Measurements from ENCODE around the gene STUB1. TPM values are rescaled to one million over a fixed set of nuclear protein-coding genes. Genes with fewer than 3 reads are reported as not detected.

The STUB1 gene
- total RNA-seq, 1 experiment from 2014 or later, result 102 TPM

- H2AFZ ChIP-seq (ENCODE audit: low read length), result no peak overlapping the region
- no peak overlapping the region for H3K18ac ChIP-seq (ENCODE audit: insufficient read length, low read depth, low read length)
- H3K4me1 ChIP-seq (ENCODE audit: insufficient read depth, low read length), result no peaks in the 10 kb centered on the region
Measured at GRCh38 chr16:648071-648780, 32.0 kb upstream of the STUB1 start.

More at GRCh38 chr16:648071-648780, 32.0 kb upstream of the STUB1 start:
- DNase-seq, result peak; percentile 71
- Mint-ChIP-seq H3K36me3 (ENCODE audit: insufficient read depth in 1 of 3, low read depth in 3 of 3) (peaks cover 2 to 15% (median 4%) of the 10 kb centered on the region in 3 experiments; a peak in 4 of 7 replicates), H3K4me1 (peaks cover 2 to 12% of the 10 kb centered on the region in 2 experiments; a peak in 3 of 4 replicates), H3K27me3 (ENCODE audit: low read depth) (no peaks in the 10 kb centered on the region; the same call in 1 of the 2 replicates), H3K27ac (peak overlapping the region in 1 of 3 experiments; percentile 83; a peak in 1 of 7 replicates), H3K9me3 (no peaks in the 10 kb centered on the region), H3K4me3 (peak overlapping the region; percentile 74 to 84)
- Histone ChIP-seq H4K5ac (ENCODE audit: insufficient read length, low read depth, low read length) (no peak overlapping the region), H3K14ac (ENCODE audit: insufficient read depth, low read length) (no peak overlapping the region; the same call in 1 of the 2 replicates), H3K79me2 (ENCODE audit: insufficient read depth, low read length) (no peaks in the 10 kb centered on the region), H2BK20ac (ENCODE audit: low read depth, low read length, poor library complexity, severe bottlenecking) (no peak overlapping the region), H3K56ac (ENCODE audit: insufficient read length, low read depth, low read length) (no peak overlapping the region), H3T11ph (ENCODE audit: low read length) (no peak overlapping the region), H3K27me3 (ENCODE audit: insufficient read depth, low read length) (no peaks in the 10 kb centered on the region), H2BK120ac (ENCODE audit: low read depth, low read length, poor library complexity, severe bottlenecking) (no peak overlapping the region), H2BK15ac (ENCODE audit: low read depth, low read length) (no peak overlapping the region), H3K9ac (ENCODE audit: extremely low read depth, insufficient read length, low read length) (peak overlapping the region; percentile 23), H3K4me2 (ENCODE audit: insufficient read depth, insufficient read length, low read length) (peak overlapping the region; percentile 43), H3K79me1 (ENCODE audit: insufficient read depth, low read depth, low read length, poor library complexity, severe bottlenecking) (no peaks in the 10 kb centered on the region), H3K23ac (ENCODE audit: insufficient read length, low read depth, low read length) (no peak overlapping the region), H3K9me3 (ENCODE audit: control insufficient read depth, low read depth, low read length) (no peaks in the 10 kb centered on the region), H4K20me1 (ENCODE audit: control insufficient read depth, insufficient read depth, insufficient read length) (no peaks in the 10 kb centered on the region), H4K8ac (replicated peaks; ENCODE audit: insufficient read length, low read depth, low read length) (no peak overlapping the region), H2AK5ac (ENCODE audit: insufficient read length, low read length) (no peak overlapping the region), H3K4ac (ENCODE audit: low read depth, low read length) (no peak overlapping the region), H2BK12ac (ENCODE audit: insufficient read length, low read depth, low read length) (no peak overlapping the region), H3K27ac (ENCODE audit: insufficient read length, low read depth, low read length) (no peak overlapping the region), H3K23me2 (ENCODE audit: insufficient read length, low read depth, low read length, poor library complexity, severe bottlenecking) (peaks cover 9% of the 10 kb centered on the region), H2BK5ac (ENCODE audit: insufficient read length, low read length) (no peak overlapping the region), H4K91ac (ENCODE audit: insufficient read length, low read depth, low read length) (no peak overlapping the region)
- no CpG with 5 or more reads among the region's 24 CpGs for WGBS (ENCODE audit: extremely low coverage, insufficient read length, low lambda C conversion rate)
- peak; percentile 75 for TF ChIP-seq CTCF (conservative IDR thresholded peaks at IDR 0.05)

All from H9 (cell line).